IMR-90 (cell line): ENCODE results near the gene SHISA4.

ENCODE experiments used
- BHLHE40 ChIP-seq: fragments of 150-350 bp; IDR thresholded peaks from 2 replicates; pipeline ENCODE4 v1.6.1; 2016; ENCODE audit warnings: mild to moderate bottlenecking, low read depth, low read length
- CEBPB ChIP-seq: IDR thresholded peaks from 2 replicates; pipeline ENCODE4 v1.6.1; 2012; ENCODE audit warnings: low read depth, low read length, improper control_type of control experiment
- FOS ChIP-seq: fragments of 150-350 bp; IDR thresholded peaks from 2 replicates; pipeline ENCODE4 v1.6.1; 2016; ENCODE audit warnings: low read depth, low read length
- MAFK ChIP-seq: IDR thresholded peaks from 2 replicates; pipeline ENCODE4 v1.6.1; 2012; ENCODE audit warnings: low read depth, low read length, improper control_type of control experiment
- MAZ ChIP-seq: IDR thresholded peaks from 2 replicates; pipeline ENCODE4 v1.6.1; 2012; ENCODE audit warnings: low read depth, mild to moderate bottlenecking, low read length, improper control_type of control experiment, moderate library complexity, borderline replicate concordance
- MXI1 ChIP-seq: IDR thresholded peaks from 2 replicates; pipeline ENCODE4 v1.6.1; 2012; ENCODE audit warnings: low read depth, mild to moderate bottlenecking, low read length, moderate library complexity, borderline replicate concordance
- POLR2A ChIP-seq: IDR thresholded peaks from 2 replicates; pipeline ENCODE4 v1.6.1; 2012; ENCODE audit warnings: mild to moderate bottlenecking, low read depth, low read length
- RAD21 ChIP-seq: IDR thresholded peaks from 2 replicates; pipeline ENCODE4 v1.6.1; 2012; ENCODE audit warnings: low read length, improper control_type of control experiment
- RFX5 ChIP-seq: IDR thresholded peaks from 2 replicates; pipeline ENCODE4 v1.8.0; 2012; ENCODE audit warnings: low read depth, mild to moderate bottlenecking, low read length, moderate library complexity
- SMC3 ChIP-seq: fragments of 150-350 bp; IDR thresholded peaks from 2 replicates; pipeline ENCODE4 v1.6.1; 2016; ENCODE audit warnings: low read depth, mild to moderate bottlenecking, antibody characterized with exemption, low read length, moderate library complexity
- TF ChIP-seq, protein P1 (sequence below): conservative IDR thresholded peaks from 2 replicates; pipeline ENCODE4 v1.5.1; 2012; ENCODE audit warnings: mild to moderate bottlenecking, low read depth, low read length, improper control_type of control experiment
- TF ChIP-seq, protein P2 (sequence below): fragments of 150-350 bp; IDR thresholded peaks from 2 replicates; pipeline ENCODE4 v1.6.1; 2016; ENCODE audit warnings: low read depth, mild to moderate bottlenecking, low read length, moderate library complexity, borderline replicate concordance

DNA sequence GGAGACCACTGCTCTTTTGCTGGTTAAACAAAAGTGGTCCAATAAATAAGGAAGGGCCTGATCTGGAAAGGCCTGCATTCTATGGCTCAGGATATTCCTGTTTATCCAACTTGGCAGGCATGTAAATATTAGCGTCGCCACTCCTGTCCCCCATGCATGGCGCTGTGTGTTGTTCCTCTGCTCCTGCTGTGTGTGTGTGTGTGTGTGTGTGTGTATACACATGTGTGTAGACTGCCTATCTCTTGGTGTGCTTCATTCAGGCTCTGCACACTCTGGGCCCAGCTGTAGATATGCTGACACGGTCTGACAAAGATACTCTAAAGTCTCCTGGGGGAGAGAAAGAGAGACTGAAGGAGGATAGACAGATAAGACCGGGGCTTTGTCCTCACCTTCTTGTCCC, 50.9 kb downstream of the SHISA4 start:
- TF ChIP-seq, protein P1, sequence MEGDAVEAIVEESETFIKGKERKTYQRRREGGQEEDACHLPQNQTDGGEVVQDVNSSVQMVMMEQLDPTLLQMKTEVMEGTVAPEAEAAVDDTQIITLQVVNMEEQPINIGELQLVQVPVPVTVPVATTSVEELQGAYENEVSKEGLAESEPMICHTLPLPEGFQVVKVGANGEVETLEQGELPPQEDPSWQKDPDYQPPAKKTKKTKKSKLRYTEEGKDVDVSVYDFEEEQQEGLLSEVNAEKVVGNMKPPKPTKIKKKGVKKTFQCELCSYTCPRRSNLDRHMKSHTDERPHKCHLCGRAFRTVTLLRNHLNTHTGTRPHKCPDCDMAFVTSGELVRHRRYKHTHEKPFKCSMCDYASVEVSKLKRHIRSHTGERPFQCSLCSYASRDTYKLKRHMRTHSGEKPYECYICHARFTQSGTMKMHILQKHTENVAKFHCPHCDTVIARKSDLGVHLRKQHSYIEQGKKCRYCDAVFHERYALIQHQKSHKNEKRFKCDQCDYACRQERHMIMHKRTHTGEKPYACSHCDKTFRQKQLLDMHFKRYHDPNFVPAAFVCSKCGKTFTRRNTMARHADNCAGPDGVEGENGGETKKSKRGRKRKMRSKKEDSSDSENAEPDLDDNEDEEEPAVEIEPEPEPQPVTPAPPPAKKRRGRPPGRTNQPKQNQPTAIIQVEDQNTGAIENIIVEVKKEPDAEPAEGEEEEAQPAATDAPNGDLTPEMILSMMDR = no peak
- TF ChIP-seq POLR2A = no peak
- no peak for TF ChIP-seq RFX5
- no peak for TF ChIP-seq MAFK
- TF ChIP-seq, protein P2, sequence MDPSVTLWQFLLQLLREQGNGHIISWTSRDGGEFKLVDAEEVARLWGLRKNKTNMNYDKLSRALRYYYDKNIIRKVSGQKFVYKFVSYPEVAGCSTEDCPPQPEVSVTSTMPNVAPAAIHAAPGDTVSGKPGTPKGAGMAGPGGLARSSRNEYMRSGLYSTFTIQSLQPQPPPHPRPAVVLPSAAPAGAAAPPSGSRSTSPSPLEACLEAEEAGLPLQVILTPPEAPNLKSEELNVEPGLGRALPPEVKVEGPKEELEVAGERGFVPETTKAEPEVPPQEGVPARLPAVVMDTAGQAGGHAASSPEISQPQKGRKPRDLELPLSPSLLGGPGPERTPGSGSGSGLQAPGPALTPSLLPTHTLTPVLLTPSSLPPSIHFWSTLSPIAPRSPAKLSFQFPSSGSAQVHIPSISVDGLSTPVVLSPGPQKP = no peak
- TF ChIP-seq MXI1 = no peak
- TF ChIP-seq CEBPB = no peak
- no peak for TF ChIP-seq FOS
- no peak for TF ChIP-seq RAD21
- TF ChIP-seq SMC3 = no peak
- TF ChIP-seq MAZ = no peak
- no peak for TF ChIP-seq BHLHE40
